ENCODE measurements around the gene CEBPZ. TPM values are rescaled to one million over a fixed set of nuclear protein-coding genes. Genes with fewer than 3 reads are reported as not detected.

CEBPZ gene
- total RNA-seq, 2 donors from 2014 or later: 33.2 to 41.9 TPM

DNA sequence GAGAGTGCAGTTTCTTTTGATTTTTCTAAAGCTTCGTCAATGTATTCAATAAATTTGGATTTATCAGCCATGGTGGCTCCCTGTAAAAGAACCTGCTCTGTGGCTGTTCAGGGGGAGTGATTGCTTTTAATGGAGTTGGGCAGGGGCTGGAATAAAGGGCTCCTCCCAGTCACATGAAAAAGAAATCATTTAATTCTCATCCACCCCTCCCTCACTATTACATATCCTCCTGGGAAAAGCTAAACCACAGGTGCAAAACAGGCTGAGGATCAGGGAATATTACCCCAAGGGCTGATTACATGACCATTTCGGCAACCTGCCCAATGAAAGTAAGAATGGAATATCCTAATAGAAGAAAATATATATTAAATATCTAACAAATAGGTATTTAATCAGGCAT, 42.8 kb downstream of the CEBPZ start, which contains the start of gene SULT6B1:
Gene SULT6B1 (minus strand): TSS at position 101 of the 400 bp plus-strand sequence. CDS start 30 bp downstream, at position 71.
- intact Hi-C loops (cut with DNase I): no loop called here
- ATAC-seq (no peak), DNase-seq (no peak)

GRCh38 chr2:37181726-37182684, 49.4 kb downstream of the CEBPZ start:
- ATAC-seq: no peak
- intact Hi-C loops (cut with DNase I): no loop called here
- DNase-seq: no peak

DNA sequence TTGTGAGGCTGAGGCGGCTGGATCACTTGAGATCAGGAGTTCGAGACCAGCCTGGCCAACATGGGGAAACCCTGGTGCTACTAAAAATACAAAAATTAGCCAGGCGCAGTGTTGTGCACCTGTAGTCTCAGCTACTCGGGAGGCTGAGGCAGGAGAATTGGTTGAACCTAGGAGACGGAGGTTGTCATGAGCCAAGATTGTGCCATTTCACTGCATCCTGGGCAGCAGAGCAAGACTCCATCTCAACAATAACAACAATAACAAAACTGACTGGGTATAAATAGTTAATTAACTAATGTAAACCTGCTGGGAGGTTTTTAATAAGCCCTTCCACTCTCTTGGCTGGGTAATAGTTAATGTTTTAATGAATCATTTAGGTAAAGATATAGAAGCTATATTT, 50.8 kb downstream of the CEBPZ start:
- no peak for DNase-seq
- intact Hi-C loops (cut with DNase I): no loop called here
- no peak for ATAC-seq

- ATAC-seq (no peak), DNase-seq (no peak)
- intact Hi-C loops (cut with DNase I): no loop called here
These were observed 51.3 kb downstream of the CEBPZ start for GRCh38 chr2:37180006-37180639.

DNA sequence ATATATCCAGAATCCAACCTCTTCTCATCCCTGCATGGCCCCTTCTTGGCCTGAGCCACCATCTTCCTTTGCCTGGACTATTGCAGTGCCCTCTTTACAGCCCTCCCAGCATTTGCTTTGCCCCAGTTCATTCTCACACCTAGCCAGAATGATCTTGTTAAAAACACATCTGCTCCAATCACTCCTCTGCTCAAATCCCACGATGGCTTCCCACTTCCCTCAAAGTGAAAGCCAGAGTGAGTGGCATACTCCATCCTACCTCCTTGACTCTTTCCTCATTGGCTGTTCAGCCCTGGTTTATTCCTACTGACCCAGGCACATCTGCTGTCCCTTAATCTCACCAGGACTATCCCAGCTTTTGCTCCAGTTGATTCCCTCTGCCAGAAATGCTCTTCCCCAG, 57.7 kb downstream of the CEBPZ start:
- DNase-seq: no peak
- ATAC-seq: no peak
- intact Hi-C loops (cut with DNase I): no loop called here

DNA sequence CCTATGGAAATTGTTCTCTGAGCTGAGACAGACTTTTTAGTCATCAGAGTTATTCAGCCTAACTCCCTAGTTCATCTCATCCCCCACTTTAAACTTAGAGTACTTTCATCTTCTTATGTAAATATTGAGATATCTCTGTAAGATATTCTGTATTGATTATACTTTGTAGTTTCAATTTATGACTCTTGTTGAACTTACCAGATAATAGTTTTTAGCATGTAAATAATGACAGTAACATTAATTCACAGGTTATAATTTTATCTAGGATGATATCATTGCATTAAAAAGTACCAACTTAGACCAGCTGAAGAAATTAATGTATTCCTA, 59.8 kb downstream of the CEBPZ start:
- ATAC-seq: no peak
- DNase-seq: no peak
- intact Hi-C loops (cut with DNase I): no loop called here

GRCh38 chr2:37168217-37168981, 63.0 kb downstream of the CEBPZ start:
- intact Hi-C loops (cut with DNase I): no loop called here
- no peak for DNase-seq
- peak; percentile 47 to 65 for ATAC-seq

DNA sequence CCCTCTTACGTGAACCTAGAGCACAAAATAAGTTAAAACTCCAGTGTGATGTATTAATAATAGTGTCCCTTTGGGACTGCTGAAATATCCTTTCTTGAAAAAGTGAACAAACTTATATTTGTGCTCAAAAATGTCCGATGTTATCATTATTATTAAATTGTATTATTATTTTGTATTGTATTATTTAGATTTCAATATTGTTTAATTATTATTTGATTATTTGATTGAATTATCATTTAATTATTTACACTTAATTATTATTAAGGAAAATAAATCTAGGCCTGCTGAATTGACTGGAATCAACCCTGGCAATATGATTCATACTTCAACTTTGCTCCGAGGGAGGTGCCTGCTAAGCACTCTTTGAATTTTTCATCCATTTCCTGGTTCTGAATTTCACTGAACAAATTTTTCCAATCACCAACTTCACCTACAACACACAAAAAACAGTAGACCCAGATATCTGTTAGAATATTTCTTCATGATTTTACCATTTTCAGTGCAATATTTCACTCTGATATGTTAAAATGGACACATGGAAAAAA, 63.7 kb downstream of the CEBPZ start:
- no peak for ATAC-seq
- DNase-seq: no peak
- intact Hi-C loops (cut with DNase I): no loop called here

DNA sequence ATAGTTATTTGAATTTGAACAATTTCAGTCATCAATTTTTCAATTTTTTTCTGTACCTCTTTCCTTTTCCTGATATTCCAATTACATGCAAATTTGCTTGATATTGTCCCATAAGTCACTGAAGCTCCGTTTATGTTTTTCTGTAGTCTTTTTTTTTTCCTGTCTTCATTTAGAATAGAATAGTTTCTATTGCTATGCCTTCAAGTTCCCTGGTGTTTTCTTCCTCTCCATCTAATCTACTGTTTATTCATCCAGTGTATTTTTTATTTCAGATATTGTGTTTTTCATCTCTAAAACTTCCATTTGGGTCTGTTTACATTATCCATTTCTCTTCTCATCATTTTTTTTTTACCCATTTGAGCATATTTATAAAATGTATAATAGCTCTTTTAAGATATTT, 66.6 kb downstream of the CEBPZ start:
- ATAC-seq (no peak), DNase-seq (no peak)
- intact Hi-C loops (cut with DNase I): no loop called here

GRCh38 chr2:37156857-37157714, 74.3 kb downstream of the CEBPZ start, which contains the start of gene EIF2AK2:
Gene EIF2AK2, minus strand, starts transcription at chr2:37156980. Its CDS starts 9,174 bp downstream, at chr2:37147806.
- intact Hi-C loops (cut with DNase I): no loop called here
- ATAC-seq (peak; percentile 96 to 97), DNase-seq (peak; percentile 89)

DNA sequence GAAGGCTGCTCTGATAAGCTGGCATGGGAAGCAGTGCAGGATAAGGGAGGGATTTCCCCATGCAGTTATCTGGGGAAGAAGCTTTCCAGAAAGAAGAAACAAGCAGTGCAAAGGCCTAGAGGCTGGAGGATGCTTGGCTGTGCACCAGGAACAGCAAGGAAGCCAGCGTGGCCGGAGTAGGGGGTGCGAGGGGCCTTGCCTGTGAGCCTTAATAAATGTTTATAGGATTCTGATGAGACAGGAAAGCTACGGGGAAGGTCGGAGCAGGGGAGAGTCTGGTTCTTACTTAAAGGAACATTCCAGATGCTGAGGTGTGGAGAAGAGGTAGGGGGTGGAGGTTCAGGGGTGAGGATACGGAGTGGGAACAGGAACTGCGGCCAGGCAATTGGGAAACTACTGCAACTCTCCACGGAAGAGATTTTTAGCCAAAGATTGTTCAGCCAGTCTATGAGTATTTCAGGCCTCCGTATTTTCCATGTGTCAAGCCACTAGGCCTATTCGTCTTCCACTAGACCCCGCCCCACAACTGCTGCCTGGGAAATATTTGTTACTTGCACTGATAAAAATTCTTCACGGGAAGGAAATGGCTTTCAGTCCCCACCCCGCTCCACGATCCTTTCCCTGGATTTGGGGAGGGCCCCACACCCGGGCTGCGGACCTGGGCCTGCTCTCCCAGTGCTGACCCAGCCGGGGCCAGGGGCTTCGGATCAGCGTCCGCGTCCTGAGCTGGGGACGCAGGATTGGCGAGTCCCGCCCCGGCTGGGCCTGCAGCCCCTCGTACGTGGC, 75.1 kb downstream of the CEBPZ start:
- DNase-seq: peak; percentile 78
- ATAC-seq: peak; percentile 72 to 73
- intact Hi-C loops (cut with DNase I): no loop called here

DNA sequence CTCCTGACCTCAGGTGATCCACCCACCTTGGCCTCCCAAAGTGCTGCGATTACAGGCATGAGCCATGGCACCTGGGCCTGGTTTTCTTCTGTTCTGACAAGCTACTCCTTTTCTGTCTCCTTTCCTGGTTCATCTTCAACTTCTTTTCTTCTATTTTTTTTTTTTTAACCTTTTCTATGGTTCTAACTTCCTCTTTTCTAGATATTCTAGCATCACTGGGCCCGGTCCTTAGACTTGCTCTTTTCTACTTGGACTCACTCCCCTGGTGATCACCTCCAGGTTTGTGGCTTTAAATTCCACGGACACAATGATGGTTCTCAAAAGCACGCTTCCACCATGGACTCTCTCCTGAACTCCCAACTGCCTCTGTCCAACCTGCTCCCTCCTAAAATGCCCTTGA, 76.6 kb downstream of the CEBPZ start:
- intact Hi-C loops (cut with DNase I): no loop called here
- DNase-seq: no peak
- no peak for ATAC-seq

DNA sequence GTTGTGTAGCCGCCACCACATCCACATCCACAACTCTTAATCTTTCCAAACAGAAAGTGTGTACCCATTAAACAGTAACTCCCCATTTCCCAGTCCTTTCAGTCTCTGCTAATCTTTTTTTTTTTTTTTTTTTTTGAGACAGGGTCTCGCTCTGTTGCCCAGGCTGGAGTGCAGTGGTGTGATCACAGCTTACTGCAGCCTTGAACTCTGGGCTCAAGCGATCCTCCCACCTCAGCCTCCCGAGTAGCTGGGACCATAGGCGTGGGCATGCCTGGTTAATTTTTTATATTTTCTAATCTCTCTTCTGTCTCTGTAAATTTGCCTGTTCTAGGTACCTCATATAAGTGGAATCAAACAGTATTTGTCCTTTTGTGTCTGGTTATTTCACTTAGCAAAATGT, 78.2 kb downstream of the CEBPZ start:
- DNase-seq: no peak
- no peak for ATAC-seq
- intact Hi-C loops (cut with DNase I): no loop called here

Other genes with a start within 250 kb of the CEBPZ start
- 10 to 100 TPM; 11.6 to 16.3 TPM for gene HEATR5B, start 147.2 kb downstream of the CEBPZ start, total RNA-seq
- gene GPATCH11, start 147.1 kb downstream of the CEBPZ start, total RNA-seq: 1 to 10 TPM; 5.9 to 7.3 TPM
- 10 to 100 TPM; 19.3 to 26.8 TPM for gene EIF2AK2, start 74.6 kb downstream of the CEBPZ start, total RNA-seq
- not detected for gene SULT6B1, start 42.9 kb downstream of the CEBPZ start, total RNA-seq
- gene CEBPZOS, start 35.1 kb downstream of the CEBPZ start, total RNA-seq: 10 to 100 TPM; 41.5 to 46.9 TPM
- gene NDUFAF7, start 62 bp upstream of the CEBPZ start, total RNA-seq: 10 to 100 TPM; 17.1 to 22.2 TPM
- gene PRKD3, start 93.2 kb upstream of the CEBPZ start, total RNA-seq: 10 to 100 TPM; 15.9 to 21.0 TPM
- gene QPCT, start 113.0 kb upstream of the CEBPZ start, total RNA-seq: 1 to 10 TPM; 1.4 to 2.5 TPM